SK-N-SH (cell line): ENCODE measurements around the gene WASF1. TPM values are rescaled to one million over a fixed set of nuclear protein-coding genes. Genes with fewer than 3 reads are reported as not detected.

Source experiments
- CTCF ChIA-PET: fragments of 300-600, 350-600 bp; formaldehyde crosslinking; extraction: SDS; loops from one replicate; lab custom pipeline; 2021; lab: Yijun Ruan, JAX
- POLR2A ChIA-PET: fragments of 350-600 bp; sonication (Branson Sonifier 250); formaldehyde crosslinking; extraction: SDS; loops from one replicate; lab custom pipeline; 2020; ENCODE audit warnings: antibody characterized with exemption, inconsistent platforms; lab: Yijun Ruan, JAX
- DNase-seq: peaks from one replicate; pipeline ENCODE4 v3.0.0; 2012
- H2AFZ ChIP-seq: fragments of 200-600 bp; sonication (generic); 2 replicates; pipeline ENCODE4 v1.8.1; 2016; ENCODE audit warnings: antibody characterized with exemption, mild to moderate bottlenecking, low read depth
- H3F3A ChIP-seq: fragments of 200-600 bp; sonication (generic); replicated peaks from 2 replicates; pipeline ENCODE3; 2016; ENCODE audit warnings: antibody characterized with exemption, mild to moderate bottlenecking; ENCODE audit not compliant: insufficient read depth
- H3K27ac ChIP-seq, 2 experiments: fragments of 200-500 bp in 1 of 2; fragments of 200-600 bp in 1 of 2; sonication (Bioruptor generic) in 1 of 2; sonication (generic), shearing (Covaris generic) in 1 of 2; 2 replicates each; pipeline versions ENCODE4 v1.5.1 to v1.6.1; 2014 to 2016; ENCODE audit warnings: low read depth in 2 of 2, inconsistent platforms in 1 of 2, low read length in 1 of 2, mild to moderate bottlenecking in 1 of 2, mixed read lengths in 1 of 2
- H3K27me3 ChIP-seq: fragments of 200-600 bp; sonication (generic), shearing (Covaris generic); 2 replicates; pipeline ENCODE4 v1.6.1; 2016; ENCODE audit warnings: mixed run types; ENCODE audit not compliant: insufficient read depth
- H3K36me3 ChIP-seq, 2 experiments: fragments of 200-500 bp in 1 of 2; fragments of 200-600 bp in 1 of 2; sonication (Bioruptor generic) in 1 of 2; sonication (generic) in 1 of 2; replicated peaks in 1 of 2; 2 replicates each; pipeline versions ENCODE3 to v1.5.1; 2014 to 2016; ENCODE audit warnings: low read length in 1 of 2, mild to moderate bottlenecking in 1 of 2; ENCODE audit not compliant: insufficient read depth in 2 of 2, control insufficient read depth in 1 of 2
- H3K4me1 ChIP-seq, 2 experiments: fragments of 200-500 bp in 1 of 2; fragments of 200-600 bp in 1 of 2; sonication (Bioruptor generic) in 1 of 2; sonication (generic), shearing (Covaris generic) in 1 of 2; 2 replicates each; pipeline versions ENCODE4 v1.5.1 to v1.6.1; 2014 to 2016; ENCODE audit warnings: low read depth in 1 of 2, low read length in 1 of 2, mixed run types in 1 of 2; ENCODE audit not compliant: insufficient read depth in 2 of 2, control insufficient read depth in 1 of 2
- H3K4me2 ChIP-seq: fragments of 200-600 bp; sonication (generic), shearing (Covaris generic); 2 replicates; pipeline ENCODE4 v1.6.1; 2017; ENCODE audit warnings: mixed run types
- H3K4me3 ChIP-seq, 2 experiments: fragments of 200-500 bp in 1 of 2; fragments of 200-600 bp in 1 of 2; sonication (Bioruptor generic) in 1 of 2; sonication (generic), shearing (Covaris generic) in 1 of 2; 2 replicates each; pipeline versions ENCODE4 v1.5.1 to v1.8.1; 2014 to 2016; ENCODE audit warnings: low read depth in 2 of 2, inconsistent platforms in 1 of 2, low read length in 1 of 2, mild to moderate bottlenecking in 1 of 2, mixed read lengths in 1 of 2, moderate library complexity in 1 of 2
- H3K79me2 ChIP-seq: fragments of 200-600 bp; sonication (generic); 2 replicates; pipeline ENCODE4 v1.8.1; 2017; ENCODE audit warnings: mild to moderate bottlenecking; ENCODE audit not compliant: insufficient read depth
- H3K9ac ChIP-seq: fragments of 200-600 bp; sonication (generic); 2 replicates; pipeline ENCODE4 v1.6.1; 2017; ENCODE audit warnings: mixed run types
- H3K9me2 ChIP-seq: fragments of 200-600 bp; sonication (generic); 2 replicates; pipeline ENCODE4 v1.6.1; 2017; ENCODE audit warnings: mixed run types
- H3K9me3 ChIP-seq: fragments of 200-600 bp; sonication (generic); 2 replicates; pipeline ENCODE4 v1.6.1; 2017; ENCODE audit warnings: mixed run types, mild to moderate bottlenecking, moderate library complexity
- H4K20me1 ChIP-seq: fragments of 200-600 bp; sonication (generic); 2 replicates; pipeline ENCODE4 v1.6.1; 2017; ENCODE audit warnings: mild to moderate bottlenecking, mixed run types; ENCODE audit not compliant: insufficient read depth
- ELF1 ChIP-seq: IDR thresholded peaks from 2 replicates; pipeline ENCODE4 v1.4.0; 2012
- EZH2phosphoT487 ChIP-seq: fragments of 200-600 bp; sonication (generic); IDR thresholded peaks from 2 replicates; pipeline ENCODE4 v1.6.1; 2017; ENCODE audit warnings: low read depth, mixed run types, mild to moderate bottlenecking, antibody characterized with exemption, moderate library complexity, borderline replicate concordance
- FOSL2 ChIP-seq: IDR thresholded peaks from 2 replicates; pipeline ENCODE4 v1.4.0; 2012; ENCODE audit warnings: low read depth, mild to moderate bottlenecking, moderate library complexity, borderline replicate concordance
- FOXJ3 ChIP-seq: sonication (generic); formaldehyde crosslinking; IDR thresholded peaks from 2 replicates; pipeline ENCODE4 v1.5.1; 2020; ENCODE audit warnings: mild to moderate bottlenecking, missing genetic modification reagents
- FOXM1 ChIP-seq: IDR thresholded peaks from 2 replicates; pipeline ENCODE4 v1.4.0; 2012; ENCODE audit warnings: low read depth, mild to moderate bottlenecking
- JUND ChIP-seq: IDR thresholded peaks from 2 replicates; pipeline ENCODE4 v1.4.0; 2012
- MEF2A ChIP-seq: IDR thresholded peaks from 2 replicates; pipeline ENCODE4 v1.4.0; 2012; ENCODE audit warnings: low read depth, borderline replicate concordance
- MXI1 ChIP-seq: IDR thresholded peaks from 2 replicates; pipeline ENCODE4 v1.6.1; 2012; ENCODE audit warnings: mild to moderate bottlenecking, low read depth, low read length, improper control_type of control experiment
- NRF1 ChIP-seq: IDR thresholded peaks from 2 replicates; pipeline ENCODE4 v1.6.1; 2012; ENCODE audit warnings: low read depth, mild to moderate bottlenecking, low read length
- POLR2AphosphoS5 ChIP-seq: IDR thresholded peaks from 2 replicates; pipeline ENCODE4 v1.6.1; 2012; ENCODE audit warnings: low read depth, low read length
- RCOR1 ChIP-seq: fragments of 150-350 bp; IDR thresholded peaks from 2 replicates; pipeline ENCODE4 v1.6.1; 2017; ENCODE audit warnings: antibody characterized with exemption, low read length
- RFX5 ChIP-seq: IDR thresholded peaks from 2 replicates; pipeline ENCODE4 v1.6.1; 2012; ENCODE audit warnings: mild to moderate bottlenecking, improper control_type of control experiment, low read length
- SIN3A ChIP-seq: IDR thresholded peaks from 2 replicates; pipeline ENCODE4 v1.6.1; 2012; ENCODE audit warnings: low read depth, mild to moderate bottlenecking, low read length, moderate library complexity, borderline replicate concordance
- SMC3 ChIP-seq: IDR thresholded peaks from 2 replicates; pipeline ENCODE4 v1.6.1; 2012; ENCODE audit warnings: low read depth, low read length, improper control_type of control experiment
- TCF12 ChIP-seq: IDR thresholded peaks from 2 replicates; pipeline ENCODE4 v1.4.0; 2012
- YY1 ChIP-seq: IDR thresholded peaks from 2 replicates; pipeline ENCODE4 v1.4.0; 2012; ENCODE audit warnings: low read depth, mild to moderate bottlenecking
- ZBTB33 ChIP-seq: IDR thresholded peaks from 2 replicates; pipeline ENCODE4 v1.4.0; 2012; ENCODE audit warnings: low read depth, borderline replicate concordance
- WGBS: methylation state at CpG from one replicate; pipeline ENCODE4 v1.1.6; 2017; ENCODE audit warnings: low lambda C conversion rate; 5-methylcytosine and 5-hydroxymethylcytosine counted together
- polyA plus RNA-seq, 3 experiments: library from polyadenylated mRNA; depleted of rRNA; stranded (reverse); fragments of >200 nt; gene quantifications; 2 replicates each; pipeline ENCODE4 v1.2.3, GENCODE V29; 2012
- TF ChIP-seq, protein P1 (sequence below): IDR thresholded peaks from 2 replicates; pipeline ENCODE4 v1.4.0; 2012; ENCODE audit warnings: low read depth, borderline replicate concordance

WASF1 gene
- polyA plus RNA-seq, 1 of the 3 experiments (the other 2 are of a cell fraction): 31.4 TPM

GRCh38 chr6:110085285-110085684, 94.2 kb downstream of the WASF1 start:
- Histone ChIP-seq H3K27ac (no peak overlapping the region), H3K9me2 (no peaks in the 10 kb centered on the region), H3K9me3 (no peaks in the 10 kb centered on the region), H3F3A (no peaks in the 10 kb centered on the region), H3K4me1 (no peaks in the 10 kb centered on the region; a peak in 1 of 4 replicates)
- TF ChIP-seq TCF12: no peak
- no peak for TF ChIP-seq SMC3
- no peak for TF ChIP-seq RFX5
- TF ChIP-seq, all 33 proteins: peak for 0
- POLR2A ChIA-PET: no interaction called here
- Histone ChIP-seq H3K79me2 (no peaks in the 10 kb centered on the region), H2AFZ (no peak overlapping the region), H3K9ac (no peak overlapping the region), H4K20me1 (no peaks in the 10 kb centered on the region), H3K36me3 (peaks cover 0 to 9% of the 10 kb centered on the region in 2 experiments), H3K4me3 (no peak overlapping the region), H3K4me2 (no peak overlapping the region), H3K27me3 (no peaks in the 10 kb centered on the region)
- WGBS: 96% methylated on average over 2 of the region's 2 CpGs
- CTCF ChIA-PET: no interaction called here
- DNase-seq: no peak

- Histone ChIP-seq H3K4me2 (no peak overlapping the region), H4K20me1 (no peaks in the 10 kb centered on the region), H3K9ac (no peak overlapping the region), H3K4me3 (no peak overlapping the region), H3K79me2 (no peaks in the 10 kb centered on the region), H3K36me3 (peaks cover 0 to 2% of the 10 kb centered on the region in 2 experiments), H3K9me3 (no peaks in the 10 kb centered on the region), H3K27me3 (no peaks in the 10 kb centered on the region), H3F3A (no peaks in the 10 kb centered on the region), H3K9me2 (no peaks in the 10 kb centered on the region), H2AFZ (no peak overlapping the region), H3K27ac (no peak overlapping the region), H3K4me1 (no peaks in the 10 kb centered on the region; a peak in 1 of 4 replicates)
- ChIA-PET CTCF (interaction anchor here (1.0 kb wide), 1 partner anchor 44 kb away, joined by 4 read pairs; no protein-coding TSS in a partner anchor), POLR2A (no interaction called here)
- 100% methylated on average over 1 of the region's 1 CpG for WGBS
- TF ChIP-seq RCOR1: no peak
- TF ChIP-seq, protein P1, sequence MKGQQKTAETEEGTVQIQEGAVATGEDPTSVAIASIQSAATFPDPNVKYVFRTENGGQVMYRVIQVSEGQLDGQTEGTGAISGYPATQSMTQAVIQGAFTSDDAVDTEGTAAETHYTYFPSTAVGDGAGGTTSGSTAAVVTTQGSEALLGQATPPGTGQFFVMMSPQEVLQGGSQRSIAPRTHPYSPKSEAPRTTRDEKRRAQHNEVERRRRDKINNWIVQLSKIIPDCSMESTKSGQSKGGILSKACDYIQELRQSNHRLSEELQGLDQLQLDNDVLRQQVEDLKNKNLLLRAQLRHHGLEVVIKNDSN: no peak
- TF ChIP-seq SIN3A: no peak
- TF ChIP-seq POLR2AphosphoS5: no peak
- no peak for TF ChIP-seq FOXJ3
- no peak for TF ChIP-seq JUND
- TF ChIP-seq FOXM1: no peak
- no peak for TF ChIP-seq TCF12
- no peak for TF ChIP-seq YY1
- DNase-seq: no peak
These were observed 95.4 kb downstream of the WASF1 start for GRCh38 chr6:110083875-110084585.

DNA sequence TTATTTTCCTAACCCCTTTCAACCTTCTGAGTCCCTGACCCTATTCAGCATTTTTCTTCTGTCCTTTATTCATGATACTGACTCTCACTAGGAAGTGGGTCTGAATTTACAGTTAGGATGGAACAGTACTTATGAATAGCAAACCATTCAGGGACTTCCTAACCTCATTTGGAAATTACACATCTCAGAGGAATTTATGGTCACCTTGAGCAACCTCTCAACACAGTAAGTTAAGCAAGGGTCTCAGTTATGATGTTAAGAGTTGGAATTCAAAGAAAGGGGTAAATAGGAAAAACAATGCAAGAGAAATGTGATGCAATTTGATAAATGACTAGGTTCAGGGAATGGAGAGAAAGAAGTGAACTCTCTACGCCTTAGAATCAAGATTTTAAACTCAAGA, 104.1 kb downstream of the WASF1 start:
- Histone ChIP-seq H3K79me2 (no peaks in the 10 kb centered on the region), H3K36me3 (no peaks in the 10 kb centered on the region), H3K4me2 (no peak overlapping the region), H3K9me3 (no peaks in the 10 kb centered on the region), H3K27ac (no peak overlapping the region), H3K4me3 (no peak overlapping the region), H2AFZ (no peak overlapping the region), H3F3A (no peaks in the 10 kb centered on the region), H3K27me3 (no peaks in the 10 kb centered on the region), H3K4me1 (no peaks in the 10 kb centered on the region), H3K9me2 (no peaks in the 10 kb centered on the region), H3K9ac (no peak overlapping the region), H4K20me1 (no peaks in the 10 kb centered on the region)
- no peak for TF ChIP-seq ELF1
- TF ChIP-seq SMC3: no peak
- no peak for TF ChIP-seq MEF2A
- no peak for TF ChIP-seq FOXJ3
- TF ChIP-seq, protein P1: no peak
- no peak for TF ChIP-seq NRF1
- TF ChIP-seq RCOR1: no peak
- no peak for TF ChIP-seq EZH2phosphoT487
- TF ChIP-seq FOSL2: no peak
- no peak for TF ChIP-seq MXI1
- TF ChIP-seq ZBTB33: no peak
- 30% methylated on average over 1 of the region's 1 CpG for WGBS
- ChIA-PET CTCF (no interaction called here), POLR2A (no interaction called here)
- no peak for DNase-seq
